PFSK-1 (cell line): ENCODE measurements around the gene MRPS18A.

Experiments used
- FOXP2 ChIP-seq: optimal IDR thresholded peaks from 2 replicates; pipeline ENCODE3; 2011; ENCODE audit warnings: borderline replicate concordance, control low read depth, inconsistent platforms; ENCODE audit not compliant: insufficient read depth; ENCODE audit errors: extremely low read length, extremely low read depth
- POLR2AphosphoS5 ChIP-seq: IDR thresholded peaks from 2 replicates; pipeline ENCODE4 v1.6.1; 2012; ENCODE audit warnings: low read depth, mild to moderate bottlenecking, control low read depth, low read length, moderate library complexity
- SIN3A ChIP-seq: IDR thresholded peaks from 2 replicates; pipeline ENCODE4 v1.6.1; 2012; ENCODE audit warnings: mild to moderate bottlenecking, low read length, moderate library complexity, borderline replicate concordance; ENCODE audit not compliant: insufficient read depth
- TAF1 ChIP-seq: IDR thresholded peaks from 2 replicates; pipeline ENCODE4 v1.6.1; 2012; ENCODE audit warnings: low read length, control low read depth, borderline replicate concordance; ENCODE audit not compliant: insufficient read depth
- TF ChIP-seq, protein P1 (sequence below), 2 experiments: IDR thresholded peaks; 2 replicates each; pipeline versions ENCODE4 v1.6.1 to v1.8.0; 2011 to 2012; ENCODE audit warnings: low read depth in 2 of 2, low read length in 2 of 2, control low read depth in 1 of 2, inconsistent platforms in 1 of 2, mild to moderate bottlenecking in 1 of 2, moderate library complexity in 1 of 2; ENCODE audit not compliant: insufficient read depth in 1 of 2

- TF ChIP-seq, protein P1, sequence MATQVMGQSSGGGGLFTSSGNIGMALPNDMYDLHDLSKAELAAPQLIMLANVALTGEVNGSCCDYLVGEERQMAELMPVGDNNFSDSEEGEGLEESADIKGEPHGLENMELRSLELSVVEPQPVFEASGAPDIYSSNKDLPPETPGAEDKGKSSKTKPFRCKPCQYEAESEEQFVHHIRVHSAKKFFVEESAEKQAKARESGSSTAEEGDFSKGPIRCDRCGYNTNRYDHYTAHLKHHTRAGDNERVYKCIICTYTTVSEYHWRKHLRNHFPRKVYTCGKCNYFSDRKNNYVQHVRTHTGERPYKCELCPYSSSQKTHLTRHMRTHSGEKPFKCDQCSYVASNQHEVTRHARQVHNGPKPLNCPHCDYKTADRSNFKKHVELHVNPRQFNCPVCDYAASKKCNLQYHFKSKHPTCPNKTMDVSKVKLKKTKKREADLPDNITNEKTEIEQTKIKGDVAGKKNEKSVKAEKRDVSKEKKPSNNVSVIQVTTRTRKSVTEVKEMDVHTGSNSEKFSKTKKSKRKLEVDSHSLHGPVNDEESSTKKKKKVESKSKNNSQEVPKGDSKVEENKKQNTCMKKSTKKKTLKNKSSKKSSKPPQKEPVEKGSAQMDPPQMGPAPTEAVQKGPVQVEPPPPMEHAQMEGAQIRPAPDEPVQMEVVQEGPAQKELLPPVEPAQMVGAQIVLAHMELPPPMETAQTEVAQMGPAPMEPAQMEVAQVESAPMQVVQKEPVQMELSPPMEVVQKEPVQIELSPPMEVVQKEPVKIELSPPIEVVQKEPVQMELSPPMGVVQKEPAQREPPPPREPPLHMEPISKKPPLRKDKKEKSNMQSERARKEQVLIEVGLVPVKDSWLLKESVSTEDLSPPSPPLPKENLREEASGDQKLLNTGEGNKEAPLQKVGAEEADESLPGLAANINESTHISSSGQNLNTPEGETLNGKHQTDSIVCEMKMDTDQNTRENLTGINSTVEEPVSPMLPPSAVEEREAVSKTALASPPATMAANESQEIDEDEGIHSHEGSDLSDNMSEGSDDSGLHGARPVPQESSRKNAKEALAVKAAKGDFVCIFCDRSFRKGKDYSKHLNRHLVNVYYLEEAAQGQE (IDR thresholded peaks at IDR 0.05; ENCODE audit: insufficient read depth in 1 of 2, low read depth in 2 of 2, low read length in 2 of 2) = no peak
- TF ChIP-seq POLR2AphosphoS5 (no peak), TAF1 (no peak), SIN3A (no peak), FOXP2 (no peak)
These were observed 21.2 kb downstream of the MRPS18A start for GRCh38 chr6:43666196-43666920.
